CD1c-positive myeloid dendritic cell (primary cell): ENCODE results near the gene TMOD1.

ENCODE experiments used
- DNase-seq: peaks from one replicate; pipeline ENCODE4 v3.0.0-alpha.2; 2016; ENCODE audit errors: extremely low spot score

Gene TMOD1

GRCh38 chr9:97547098-97547829 is 45.8 kb downstream of the TMOD1 start:
- no peak for DNase-seq

- DNase-seq, result no peak
Measured at GRCh38 chr9:97548379-97548778, 46.9 kb downstream of the TMOD1 start.

- DNase-seq, result no peak
Measured at GRCh38 chr9:97548819-97549540, 47.5 kb downstream of the TMOD1 start.

GRCh38 chr9:97550386-97550785 is 48.9 kb downstream of the TMOD1 start:
- DNase-seq, result no peak

- no peak for DNase-seq
Measured at GRCh38 chr9:97551308-97551707, 49.8 kb downstream of the TMOD1 start.

- no peak for DNase-seq
Measured at GRCh38 chr9:97553141-97553540, 51.7 kb downstream of the TMOD1 start.

GRCh38 chr9:97553841-97554240 is 52.4 kb downstream of the TMOD1 start:
- DNase-seq, result no peak

- no peak for DNase-seq
Measured at GRCh38 chr9:97554566-97555075, 53.2 kb downstream of the TMOD1 start.

GRCh38 chr9:97555164-97555563 is 53.7 kb downstream of the TMOD1 start:
- DNase-seq, result no peak

GRCh38 chr9:97556036-97556720 is 54.7 kb downstream of the TMOD1 start:
- DNase-seq, result no peak

GRCh38 chr9:97556721-97557605 is 55.5 kb downstream of the TMOD1 start:
- no peak for DNase-seq

- DNase-seq, result peak; percentile 25
Measured at GRCh38 chr9:97557606-97558095, 56.2 kb downstream of the TMOD1 start.

GRCh38 chr9:97558701-97559101 is 57.2 kb downstream of the TMOD1 start:
- no peak for DNase-seq

- no peak for DNase-seq
Measured at GRCh38 chr9:97559111-97559514, 57.6 kb downstream of the TMOD1 start.

GRCh38 chr9:97560154-97560553 is 58.7 kb downstream of the TMOD1 start:
- DNase-seq, result no peak

- no peak for DNase-seq
Measured at GRCh38 chr9:97560851-97561250, 59.4 kb downstream of the TMOD1 start.

- no peak for DNase-seq
Measured at GRCh38 chr9:97561501-97561900, 60.0 kb downstream of the TMOD1 start.

- no peak for DNase-seq
Measured at GRCh38 chr9:97562542-97562941, 61.1 kb downstream of the TMOD1 start.

GRCh38 chr9:97563458-97564135 is 62.1 kb downstream of the TMOD1 start:
- no peak for DNase-seq

- no peak for DNase-seq
Measured at GRCh38 chr9:97564291-97565175, 63.1 kb downstream of the TMOD1 start.
